ENCODE measurements around the gene CLTRN. TPM values are rescaled to one million over a fixed set of nuclear protein-coding genes. Genes with fewer than 3 reads are reported as not detected.

Gene CLTRN
- total RNA-seq, 1 experiment from 2014 or later, result 0.10 TPM

- intact Hi-C loops (cut with micrococcal nuclease; ENCODE audit: unreplicated experiment), result loop anchor here (10.0 kb wide), 1 partner anchor 186 kb away; the partner anchor contains the start of gene PIR
- CTCF ChIA-PET, result interaction anchor here (0.6 kb wide), 1 partner anchor 209 kb away, joined by 3 read pairs; no protein-coding TSS in a partner anchor
These were observed 15.8 kb upstream of the CLTRN start for GRCh38 chrX:15680401-15680800.

GRCh38 chrX:15679246-15679645 is 14.6 kb upstream of the CLTRN start:
- Histone ChIP-seq H3K27ac (ENCODE audit: low read length) (no peak overlapping the region), H3K27me3 (ENCODE audit: control insufficient read depth, insufficient read depth, low read length) (no peaks in the 10 kb centered on the region), H3K36me3 (ENCODE audit: control insufficient read depth, insufficient read depth, low read length) (no peaks in the 10 kb centered on the region), H3K4me1 (ENCODE audit: control insufficient read depth, insufficient read depth, low read length) (no peaks in the 10 kb centered on the region; the same call in 1 of the 2 replicates), H3K4me3 (ENCODE audit: low read depth in 2 of 2, low read length in 2 of 2) (no peak overlapping the region), H3K9me3 (ENCODE audit: control insufficient read depth, insufficient read depth, low read depth, low read length) (no peaks in the 10 kb centered on the region)
- intact Hi-C loops (cut with micrococcal nuclease; ENCODE audit: unreplicated experiment), result no loop called here
- DNase-seq (ENCODE audit: low read depth, low spot score) (no peak), ATAC-seq (no peak)
- ChIA-PET POLR2A (no interaction called here), CTCF (no interaction called here)
- BruUV-seq (replicated peaks), result no TSS peak
- in situ Hi-C loops (cut with HindIII; ENCODE audit: low pct_unique_long_range_greater_than_20kb, low sequenced_read_pairs), result no loop called here
- no peak for TF ChIP-seq TCF7L2 (IDR thresholded peaks at IDR 0.05; ENCODE audit: low read depth, low read length)
- no peak for TF ChIP-seq SIN3A (IDR thresholded peaks at IDR 0.05; ENCODE audit: borderline replicate concordance, insufficient read depth, low read depth, low read length)
- no peak for TF ChIP-seq CTCF (IDR thresholded peaks at IDR 0.05)
- no peak for TF ChIP-seq REST (IDR thresholded peaks at IDR 0.05; ENCODE audit: insufficient read depth in 1 of 2, low read depth in 2 of 2, low read length in 1 of 2)
- TF ChIP-seq POLR2AphosphoS5 (IDR thresholded peaks at IDR 0.05; ENCODE audit: low read depth, low read length), result no peak

More at GRCh38 chrX:15680401-15680800, 15.8 kb upstream of the CLTRN start:
- Histone ChIP-seq H3K4me1 (ENCODE audit: control insufficient read depth, insufficient read depth, low read length) (no peaks in the 10 kb centered on the region; the same call in 1 of the 2 replicates), H3K27ac (ENCODE audit: low read length) (no peak overlapping the region), H3K9me3 (ENCODE audit: control insufficient read depth, insufficient read depth, low read depth, low read length) (no peaks in the 10 kb centered on the region), H3K27me3 (ENCODE audit: control insufficient read depth, insufficient read depth, low read length) (no peaks in the 10 kb centered on the region), H3K36me3 (ENCODE audit: control insufficient read depth, insufficient read depth, low read length) (no peaks in the 10 kb centered on the region), H3K4me3 (ENCODE audit: low read depth in 2 of 2, low read length in 2 of 2) (no peak overlapping the region)
- no peak for TF ChIP-seq TCF7L2 (IDR thresholded peaks at IDR 0.05; ENCODE audit: low read depth, low read length)
- TF ChIP-seq SIN3A (IDR thresholded peaks at IDR 0.05; ENCODE audit: borderline replicate concordance, insufficient read depth, low read depth, low read length), result no peak
- TF ChIP-seq REST (IDR thresholded peaks at IDR 0.05; ENCODE audit: insufficient read depth in 1 of 2, low read depth in 2 of 2, low read length in 1 of 2), result no peak
- TF ChIP-seq POLR2AphosphoS5 (IDR thresholded peaks at IDR 0.05; ENCODE audit: low read depth, low read length), result no peak
- no peak for TF ChIP-seq CTCF (IDR thresholded peaks at IDR 0.05)
- POLR2A ChIA-PET, result no interaction called here
- no peak for ATAC-seq
- BruUV-seq (replicated peaks), result no TSS peak
- in situ Hi-C loops (cut with HindIII; ENCODE audit: low pct_unique_long_range_greater_than_20kb, low sequenced_read_pairs), result no loop called here
- no peak for DNase-seq (ENCODE audit: low read depth, low spot score)

Measured in Panc1 (cell line).